ENCODE measurements around the gene LITAF.

LITAF gene

GRCh38 chr16:11499295-11500089, 87.2 kb downstream of the LITAF start:
- H3K4me1 ChIP-seq (ENCODE audit: control insufficient read depth, insufficient read depth, low read length): peaks cover 31% of the 10 kb centered on the region
- H3K4me3 ChIP-seq (ENCODE audit: low read depth, low read length): no peak overlapping the region
- no peak overlapping the region for H3K9ac ChIP-seq (ENCODE audit: low read depth, low read length)
- no peaks in the 10 kb centered on the region for H3K9me3 ChIP-seq (ENCODE audit: control insufficient read depth, insufficient read depth, low read length)
- H3K27ac ChIP-seq (ENCODE audit: low read depth, low read length): no peak overlapping the region
- no peaks in the 10 kb centered on the region for H3K36me3 ChIP-seq (ENCODE audit: control insufficient read depth, insufficient read depth, low read length)
- H3K27me3 ChIP-seq (ENCODE audit: control insufficient read depth, insufficient read depth, low read length): no peaks in the 10 kb centered on the region

DNA sequence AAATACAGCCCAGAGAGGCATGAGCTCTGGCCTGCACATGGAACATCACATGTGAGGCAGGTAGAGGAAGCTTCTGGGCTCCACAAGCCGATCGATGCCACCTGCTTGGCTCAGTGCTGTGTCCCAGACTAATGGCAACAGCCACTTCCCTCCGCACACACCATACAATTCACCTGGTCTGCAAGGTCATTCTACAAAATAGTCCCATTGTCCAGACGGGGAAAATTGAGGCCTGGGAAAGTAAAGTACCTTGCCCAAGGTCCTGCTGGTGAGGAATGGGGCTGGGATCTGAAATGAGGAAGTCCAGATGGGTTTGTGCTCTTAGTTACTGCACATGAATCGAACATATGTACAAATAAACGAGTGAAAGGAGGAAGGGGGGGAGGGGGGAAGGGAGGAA, 88.0 kb downstream of the LITAF start:
- Histone ChIP-seq H3K36me3 (ENCODE audit: control insufficient read depth, insufficient read depth, low read length) (no peaks in the 10 kb centered on the region), H3K9ac (ENCODE audit: low read depth, low read length) (no peak overlapping the region)

DNA sequence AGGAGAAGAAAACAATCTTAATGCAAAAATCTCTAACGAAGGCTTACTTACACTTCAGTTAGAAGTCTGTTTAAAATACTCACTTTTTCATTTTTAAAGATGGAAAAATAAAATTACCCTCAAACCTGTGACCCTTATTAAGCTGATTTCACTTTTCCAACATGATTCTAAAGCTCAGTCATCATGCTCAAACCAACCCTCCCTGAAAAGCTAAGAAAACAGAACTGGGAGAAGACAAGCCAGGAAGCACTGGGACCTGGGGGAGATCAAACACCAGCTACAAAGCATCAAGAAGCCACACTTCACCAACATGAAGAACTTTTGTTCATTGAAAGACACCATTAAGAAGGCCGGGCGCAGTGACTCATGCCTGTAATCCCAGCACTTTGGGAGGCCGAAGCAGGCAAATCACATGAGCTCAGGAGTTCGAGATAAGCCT, 88.8 kb downstream of the LITAF start:
- H3K4me1 ChIP-seq (ENCODE audit: control insufficient read depth, insufficient read depth, low read length): peaks cover 31% of the 10 kb centered on the region

More for the DNA sequence above, 88.0 kb downstream of the LITAF start:
- Histone ChIP-seq H3K4me1 (ENCODE audit: control insufficient read depth, insufficient read depth, low read length) (peaks cover 31% of the 10 kb centered on the region), H3K27me3 (ENCODE audit: control insufficient read depth, insufficient read depth, low read length) (no peaks in the 10 kb centered on the region), H3K9me3 (ENCODE audit: control insufficient read depth, insufficient read depth, low read length) (no peaks in the 10 kb centered on the region), H3K27ac (ENCODE audit: low read depth, low read length) (peak overlapping the region; percentile 2), H3K4me3 (ENCODE audit: low read depth, low read length) (no peak overlapping the region)

More for the DNA sequence above, 88.8 kb downstream of the LITAF start:
- H3K4me3 ChIP-seq (ENCODE audit: low read depth, low read length): no peak overlapping the region
- H3K9ac ChIP-seq (ENCODE audit: low read depth, low read length): no peak overlapping the region
- H3K9me3 ChIP-seq (ENCODE audit: control insufficient read depth, insufficient read depth, low read length): no peaks in the 10 kb centered on the region
- no peaks in the 10 kb centered on the region for H3K36me3 ChIP-seq (ENCODE audit: control insufficient read depth, insufficient read depth, low read length)
- peak overlapping the region; percentile 74 for H3K27ac ChIP-seq (ENCODE audit: low read depth, low read length)
- H3K27me3 ChIP-seq (ENCODE audit: control insufficient read depth, insufficient read depth, low read length): no peaks in the 10 kb centered on the region

All from HUES48 (cell line).